A549 (cell line): Measurements from ENCODE around the gene ZFPL1. TPM values are rescaled to one million over a fixed set of nuclear protein-coding genes. Genes with fewer than 3 reads are reported as not detected.

ENCODE experiments used
- ATAC-seq, 2 experiments: fragments of 200-7000 bp in 1 of 2; fragments of >200 bp in 1 of 2; cut with Nextera tagmentation in 1 of 2; cut with Tn5 transposase in 1 of 2; 3 replicates each; pipeline versions ENCODE4 v1.8.0 to v1.9.1; 2018 to 2020; ENCODE audit warnings: mild to moderate bottlenecking in 1 of 2, moderate library complexity in 1 of 2
- CTCF ChIA-PET: fragments of 300-600 bp; sonication (Branson Sonifier 250); formaldehyde crosslinking; extraction: SDS; loops from one replicate; lab custom pipeline; 2021; ENCODE audit warnings: antibody characterized with exemption, inconsistent platforms; lab: Yijun Ruan, JAX
- POLR2A ChIA-PET: fragments of 350-600 bp; formaldehyde crosslinking; extraction: SDS; loops from one replicate; lab custom pipeline; 2021; ENCODE audit warnings: antibody characterized with exemption, inconsistent platforms; lab: Yijun Ruan, JAX
- DNase-seq, 2 experiments: peaks; one replicate each; pipeline versions ENCODE4 v3.0.0 to v3.0.0-alpha.2; 2011 to 2016; ENCODE audit warnings: low read depth in 1 of 2, low spot score in 1 of 2
- FAIRE-seq: peaks from 2 replicates; lab custom pipeline; 2011; peaks lifted over from hg19 to GRCh38; lab: Jason Lieb, UNC
- H3K27ac ChIP-seq, 2 experiments: fragments of >200 bp; sonication (Bioruptor Twin); formaldehyde crosslinking; 3 replicates each; pipeline ENCODE4 v1.5.1; 2016 to 2017
- H3K4me1 ChIP-seq: fragments of >200 bp; sonication (Bioruptor Twin); formaldehyde crosslinking; 3 replicates; pipeline ENCODE4 v1.6.1; 2016
- H3K4me2 ChIP-seq: fragments of >200 bp; sonication (Bioruptor Twin); formaldehyde crosslinking; 3 replicates; pipeline ENCODE4 v1.6.1; 2016
- H3K4me3 ChIP-seq: fragments of >200 bp; sonication (Bioruptor Twin); formaldehyde crosslinking; 3 replicates; pipeline ENCODE4 v1.5.1; 2016
- H3K9me3 ChIP-seq: fragments of >200 bp; sonication (Bioruptor Twin); formaldehyde crosslinking; 3 replicates; pipeline ENCODE4 v1.6.1; 2016
- BHLHE40 ChIP-seq: IDR thresholded peaks from 2 replicates; pipeline ENCODE4 v1.6.1; 2012; ENCODE audit warnings: low read depth, low read length, inconsistent platforms
- CBX8 ChIP-seq: fragments of 200-600 bp; sonication (generic); IDR thresholded peaks from 2 replicates; pipeline ENCODE4 v1.6.1; 2016
- CEBPB ChIP-seq, 2 experiments: fragments of >200 bp in 1 of 2; sonication (Bioruptor Twin) in 1 of 2; formaldehyde crosslinking in 1 of 2; IDR thresholded peaks; 2 replicates each; pipeline ENCODE4 v1.6.1; 2012 to 2016
- E2F6 ChIP-seq: IDR thresholded peaks from 2 replicates; pipeline ENCODE4 v1.6.1; 2012; ENCODE audit warnings: low read depth, borderline replicate concordance
- EHF ChIP-seq: fragments of 250-450 bp; sonication (Bioruptor Pico); IDR thresholded peaks from 2 replicates; pipeline ENCODE4 v1.5.0; 2020; ENCODE audit warnings: mild to moderate bottlenecking
- EHMT2 ChIP-seq: fragments of 200-600 bp; sonication (generic); IDR thresholded peaks from 2 replicates; pipeline ENCODE4 v1.6.1; 2016; ENCODE audit warnings: antibody characterized with exemption, low read depth, mild to moderate bottlenecking, moderate library complexity
- ESRRA ChIP-seq: fragments of 150-350 bp; IDR thresholded peaks from 2 replicates; pipeline ENCODE4 v1.6.1; 2014; ENCODE audit warnings: mild to moderate bottlenecking, low read length, borderline replicate concordance
- FOSB ChIP-seq: fragments of 250-450 bp; sonication (Bioruptor Pico); IDR thresholded peaks from 2 replicates; pipeline ENCODE4 v1.5.0; 2020; ENCODE audit warnings: mild to moderate bottlenecking, moderate library complexity
- HEYL ChIP-seq: fragments of 250-450 bp; sonication (Bioruptor Pico); IDR thresholded peaks from 2 replicates; pipeline ENCODE4 v1.8.0; 2021; ENCODE audit warnings: mild to moderate bottlenecking, moderate library complexity
- HOXA7 ChIP-seq: fragments of 250-450 bp; sonication (Bioruptor Pico); IDR thresholded peaks from 2 replicates; pipeline ENCODE4 v1.5.0; 2020; ENCODE audit warnings: mild to moderate bottlenecking, moderate library complexity
- HOXB13 ChIP-seq: fragments of 250-450 bp; sonication (Bioruptor Pico); IDR thresholded peaks from 2 replicates; pipeline ENCODE4 v1.5.0; 2020; ENCODE audit warnings: low read depth, mild to moderate bottlenecking, moderate library complexity
- JUN ChIP-seq, 2 experiments: fragments of >200 bp; sonication (Bioruptor Twin); formaldehyde crosslinking; IDR thresholded peaks; 2 replicates in 1 of 2; 3 replicates in 1 of 2; pipeline ENCODE4 v1.6.1; 2016 to 2017
- KDM5A ChIP-seq: fragments of 200-600 bp; sonication (generic); IDR thresholded peaks from 2 replicates; pipeline ENCODE4 v1.6.1; 2016; ENCODE audit warnings: antibody characterized with exemption, mild to moderate bottlenecking
- MAX ChIP-seq: IDR thresholded peaks from 2 replicates; pipeline ENCODE4 v1.6.1; 2012
- MYC ChIP-seq: IDR thresholded peaks from 2 replicates; pipeline ENCODE4 v1.6.1; 2012; ENCODE audit warnings: mild to moderate bottlenecking, inconsistent platforms, low read length, improper control_type of control experiment, borderline replicate concordance
- NPAS2 ChIP-seq: fragments of 250-450 bp; sonication (Bioruptor Pico); IDR thresholded peaks from 2 replicates; pipeline ENCODE4 v1.8.0; 2022; ENCODE audit warnings: mild to moderate bottlenecking, moderate library complexity, borderline replicate concordance
- NR3C1 ChIP-seq: fragments of >200 bp; sonication (Bioruptor Twin); formaldehyde crosslinking; IDR thresholded peaks from 3 replicates; pipeline ENCODE4 v1.6.1; 2017
- PHF8 ChIP-seq: fragments of 200-600 bp; sonication (generic); IDR thresholded peaks from 2 replicates; pipeline ENCODE4 v1.6.1; 2016; ENCODE audit warnings: low read depth, mild to moderate bottlenecking, antibody characterized with exemption, moderate library complexity, borderline replicate concordance
- POLR2A ChIP-seq: IDR thresholded peaks from 2 replicates; pipeline ENCODE4 v1.6.1; 2012; ENCODE audit warnings: mild to moderate bottlenecking, low read length
- RNF2 ChIP-seq: fragments of 200-600 bp; sonication (generic); IDR thresholded peaks from 2 replicates; pipeline ENCODE4 v1.6.1; 2016; ENCODE audit warnings: low read depth, mild to moderate bottlenecking, antibody characterized with exemption, moderate library complexity, borderline replicate concordance
- SMC3 ChIP-seq: fragments of >200 bp; sonication (Bioruptor Twin); formaldehyde crosslinking; IDR thresholded peaks from 3 replicates; pipeline ENCODE4 v1.6.1; 2018; ENCODE audit warnings: inconsistent platforms
- USF2 ChIP-seq: fragments of 450-650 bp; IDR thresholded peaks from 2 replicates; pipeline ENCODE4 v1.6.1; 2014; ENCODE audit warnings: antibody characterized with exemption
- ZC3H11A ChIP-seq: fragments of 450-650 bp; IDR thresholded peaks from 2 replicates; pipeline ENCODE4 v1.6.1; 2014; ENCODE audit warnings: antibody characterized with exemption, mild to moderate bottlenecking
- ZNF302 ChIP-seq: fragments of 250-450 bp; sonication (Bioruptor Pico); IDR thresholded peaks from 2 replicates; pipeline ENCODE4 v1.9.0; 2021; ENCODE audit warnings: inconsistent platforms, mild to moderate bottlenecking, moderate library complexity
- ZSCAN20 ChIP-seq: fragments of 250-450 bp; sonication (Bioruptor Pico); IDR thresholded peaks from 2 replicates; pipeline ENCODE4 v1.8.0; 2022; ENCODE audit warnings: mild to moderate bottlenecking, moderate library complexity
- WGBS: methylation state at CpG from one replicate; pipeline ENCODE4 v1.1.6; 2017; ENCODE audit errors: missing lambda C conversion rate; 5-methylcytosine and 5-hydroxymethylcytosine counted together
- polyA plus RNA-seq, 4 experiments: library from polyadenylated mRNA; depleted of rRNA in 3 of 4; stranded (reverse); fragments of >200 nt; fragmentation: RNase III in 1 of 4; extraction: RNeasy Plus Mini Kit Qiagen cat#74134 plus additional on column Dnase treatment in 1 of 4; gene quantifications; 2 replicates in 3 of 4; 3 replicates in 1 of 4; pipeline ENCODE4 v1.2.3, GENCODE V29; 2011 to 2017
- TF ChIP-seq, protein P1 (sequence below): IDR thresholded peaks from 2 replicates; pipeline ENCODE4 v1.6.1; 2012
- TF ChIP-seq, protein P2 (sequence below): fragments of 250-450 bp; sonication (Bioruptor Pico); IDR thresholded peaks from 2 replicates; pipeline ENCODE4 v1.5.0; 2020; ENCODE audit warnings: low read depth, mild to moderate bottlenecking, moderate library complexity
- TF ChIP-seq, protein P3 (sequence below): fragments of >200 bp; sonication (Bioruptor Twin); formaldehyde crosslinking; IDR thresholded peaks from 3 replicates; pipeline ENCODE4 v1.6.1; 2016

Gene ZFPL1
- polyA plus RNA-seq, 2 of the 4 experiments (the other 2 are of a cell fraction): 30.1 to 31.7 TPM

GRCh38 chr11:65055538-65055937, 28.5 kb upstream of the ZFPL1 start:
- Histone ChIP-seq H3K9me3 (no peaks in the 10 kb centered on the region), H3K4me3 (no peak overlapping the region), H3K4me2 (no peak overlapping the region), H3K4me1 (no peaks in the 10 kb centered on the region), H3K27ac (no peak overlapping the region)
- ATAC-seq (no peak), DNase-seq (no peak), FAIRE-seq (no peak)
- TF ChIP-seq, protein P1, sequence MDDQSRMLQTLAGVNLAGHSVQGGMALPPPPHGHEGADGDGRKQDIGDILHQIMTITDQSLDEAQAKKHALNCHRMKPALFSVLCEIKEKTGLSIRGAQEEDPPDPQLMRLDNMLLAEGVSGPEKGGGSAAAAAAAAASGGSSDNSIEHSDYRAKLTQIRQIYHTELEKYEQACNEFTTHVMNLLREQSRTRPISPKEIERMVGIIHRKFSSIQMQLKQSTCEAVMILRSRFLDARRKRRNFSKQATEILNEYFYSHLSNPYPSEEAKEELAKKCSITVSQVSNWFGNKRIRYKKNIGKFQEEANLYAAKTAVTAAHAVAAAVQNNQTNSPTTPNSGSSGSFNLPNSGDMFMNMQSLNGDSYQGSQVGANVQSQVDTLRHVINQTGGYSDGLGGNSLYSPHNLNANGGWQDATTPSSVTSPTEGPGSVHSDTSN: no peak
- TF ChIP-seq CEBPB (IDR thresholded peaks at IDR 0.05) (no peak), ZNF302 (CRISPR knock-in tag) (no peak), MYC (no peak), BHLHE40 (no peak), KDM5A (no peak), ZSCAN20 (CRISPR knock-in tag) (no peak)
- TF ChIP-seq, protein P2, sequence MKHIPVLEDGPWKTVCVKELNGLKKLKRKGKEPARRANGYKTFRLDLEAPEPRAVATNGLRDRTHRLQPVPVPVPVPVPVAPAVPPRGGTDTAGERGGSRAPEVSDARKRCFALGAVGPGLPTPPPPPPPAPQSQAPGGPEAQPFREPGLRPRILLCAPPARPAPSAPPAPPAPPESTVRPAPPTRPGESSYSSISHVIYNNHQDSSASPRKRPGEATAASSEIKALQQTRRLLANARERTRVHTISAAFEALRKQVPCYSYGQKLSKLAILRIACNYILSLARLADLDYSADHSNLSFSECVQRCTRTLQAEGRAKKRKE (CRISPR knock-in tag): no peak
- 91% methylated on average over 1 of the region's 1 CpG for WGBS
- POLR2A ChIA-PET: no interaction called here
- CTCF ChIA-PET: interaction anchor here (1.5 kb wide), 1 partner anchor 23 kb away, joined by 4 read pairs; no protein-coding TSS in a partner anchor

DNA sequence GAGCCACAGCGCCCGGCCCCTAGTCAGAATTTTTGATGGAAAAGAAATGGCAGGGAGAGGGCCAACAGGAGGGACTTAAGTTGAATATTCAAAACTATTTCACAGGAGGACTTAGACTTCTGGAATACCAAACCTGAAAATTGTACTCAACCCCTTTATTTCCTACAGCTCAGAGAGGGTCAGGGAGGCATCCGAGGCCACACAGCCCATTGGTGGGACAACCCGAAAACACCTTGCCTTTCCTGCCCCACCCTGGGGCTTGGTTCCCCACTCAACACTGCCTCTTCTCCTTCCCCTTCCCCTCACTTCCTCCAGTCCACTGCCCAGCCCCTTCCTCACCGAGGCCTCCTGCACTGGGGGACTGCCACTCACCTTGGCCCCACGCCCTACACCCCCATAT, 27.0 kb upstream of the ZFPL1 start:
- Histone ChIP-seq H3K4me2 (no peak overlapping the region), H3K4me3 (no peak overlapping the region), H3K4me1 (no peaks in the 10 kb centered on the region), H3K9me3 (no peaks in the 10 kb centered on the region)
- no peak for ATAC-seq
- ChIA-PET POLR2A (no interaction called here), CTCF (interaction anchor here (0.9 to 1.8 kb wide), 5 partner anchors 20 to 43 kb away, joined by 3 to 4 read pairs (median 4); partner anchors contain the start of genes ARL2 and SNX15)
- WGBS: 89% methylated on average over 6 of the region's 6 CpGs
- TF ChIP-seq HOXA7 (CRISPR knock-in tag) (no peak), ZC3H11A (no peak), POLR2A (no peak), EHMT2 (no peak), NR3C1 (no peak), HOXB13 (CRISPR knock-in tag) (no peak), RNF2 (no peak)
- TF ChIP-seq, protein P3, sequence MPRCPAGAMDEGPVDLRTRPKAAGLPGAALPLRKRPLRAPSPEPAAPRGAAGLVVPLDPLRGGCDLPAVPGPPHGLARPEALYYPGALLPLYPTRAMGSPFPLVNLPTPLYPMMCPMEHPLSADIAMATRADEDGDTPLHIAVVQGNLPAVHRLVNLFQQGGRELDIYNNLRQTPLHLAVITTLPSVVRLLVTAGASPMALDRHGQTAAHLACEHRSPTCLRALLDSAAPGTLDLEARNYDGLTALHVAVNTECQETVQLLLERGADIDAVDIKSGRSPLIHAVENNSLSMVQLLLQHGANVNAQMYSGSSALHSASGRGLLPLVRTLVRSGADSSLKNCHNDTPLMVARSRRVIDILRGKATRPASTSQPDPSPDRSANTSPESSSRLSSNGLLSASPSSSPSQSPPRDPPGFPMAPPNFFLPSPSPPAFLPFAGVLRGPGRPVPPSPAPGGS: no peak
- TF ChIP-seq, all 56 proteins: peak for 0
- DNase-seq (no peak), FAIRE-seq (no peak)
- no peak overlapping the region for H3K27ac ChIP-seq

GRCh38 chr11:65057526-65057925, 26.5 kb upstream of the ZFPL1 start:
- Histone ChIP-seq H3K4me3 (no peak overlapping the region), H3K9me3 (no peaks in the 10 kb centered on the region), H3K4me1 (no peaks in the 10 kb centered on the region), H3K4me2 (no peak overlapping the region), H3K27ac (no peak overlapping the region)
- ChIA-PET CTCF (interaction anchor here (0.9 to 2.3 kb wide), 7 partner anchors 9 to 43 kb away, joined by 3 to 10 read pairs (median 3); partner anchors contain the start of genes ARL2 and SNX15), POLR2A (no interaction called here)
- FAIRE-seq (no peak), DNase-seq (no peak), ATAC-seq (no peak)
- 88% methylated on average over 7 of the region's 7 CpGs for WGBS
- no peak for TF ChIP-seq MAX
- TF ChIP-seq SMC3: no peak
- TF ChIP-seq, protein P2 (CRISPR knock-in tag): no peak
- no peak for TF ChIP-seq JUN (IDR thresholded peaks at IDR 0.05)
- no peak for TF ChIP-seq HEYL (CRISPR knock-in tag)
- no peak for TF ChIP-seq EHF (CRISPR knock-in tag)
- no peak for TF ChIP-seq ESRRA
- no peak for TF ChIP-seq NPAS2 (CRISPR knock-in tag)
- TF ChIP-seq ZC3H11A: no peak
- no peak for TF ChIP-seq PHF8
- no peak for TF ChIP-seq CEBPB (IDR thresholded peaks at IDR 0.05)
- TF ChIP-seq CBX8: no peak
- no peak for TF ChIP-seq E2F6
- no peak for TF ChIP-seq USF2
- TF ChIP-seq FOSB (CRISPR knock-in tag): no peak
